SK-N-SH treated with all-trans-retinoic acid at 6 μM for 48 hours (cell line): ENCODE measurements around the gene GNAS-AS1.

Experiments used
- BACH2 ChIP-seq: fragments of 250-450 bp; sonication (Bioruptor Pico); IDR thresholded peaks from 2 replicates; pipeline ENCODE4 v1.9.0; 2021; ENCODE audit warnings: mild to moderate bottlenecking, borderline replicate concordance
- GLIS3 ChIP-seq: fragments of 250-450 bp; sonication (Bioruptor Pico); IDR thresholded peaks from 2 replicates; pipeline ENCODE4 v1.5.0; 2020; ENCODE audit warnings: mild to moderate bottlenecking, moderate library complexity
- ISL1 ChIP-seq: fragments of 250-450 bp; sonication (Bioruptor Pico); IDR thresholded peaks from 2 replicates; pipeline ENCODE4 v2.1.2; 2022; ENCODE audit warnings: mild to moderate bottlenecking, moderate library complexity
- ZFP30 ChIP-seq: fragments of 450-650 bp; formaldehyde crosslinking; IDR thresholded peaks from 2 replicates; pipeline ENCODE4 v1.5.0; 2022; ENCODE audit warnings: mild to moderate bottlenecking, moderate library complexity
- ZNF565 ChIP-seq: fragments of 450-650 bp; formaldehyde crosslinking; conservative IDR thresholded peaks from 2 replicates; pipeline ENCODE4 v1.5.0; 2020; ENCODE audit warnings: low read depth, mild to moderate bottlenecking, moderate library complexity
- TF ChIP-seq, protein P1 (sequence below): fragments of 250-450 bp; sonication (Bioruptor Pico); IDR thresholded peaks from 2 replicates; pipeline ENCODE4 v1.8.0; 2020; ENCODE audit warnings: mild to moderate bottlenecking, moderate library complexity, borderline replicate concordance
- TF ChIP-seq, protein P2 (sequence below): fragments of 250-450 bp; sonication (Bioruptor Pico); IDR thresholded peaks from 2 replicates; pipeline ENCODE4 v1.5.1; 2021; ENCODE audit warnings: mild to moderate bottlenecking, moderate library complexity

GRCh38 chr20:58832457-58832856, 18.2 kb downstream of the GNAS-AS1 start:
- TF ChIP-seq ISL1 (CRISPR knock-in tag) = no peak
- no peak for TF ChIP-seq GLIS3
- no peak for TF ChIP-seq ZFP30
- TF ChIP-seq, protein P1, sequence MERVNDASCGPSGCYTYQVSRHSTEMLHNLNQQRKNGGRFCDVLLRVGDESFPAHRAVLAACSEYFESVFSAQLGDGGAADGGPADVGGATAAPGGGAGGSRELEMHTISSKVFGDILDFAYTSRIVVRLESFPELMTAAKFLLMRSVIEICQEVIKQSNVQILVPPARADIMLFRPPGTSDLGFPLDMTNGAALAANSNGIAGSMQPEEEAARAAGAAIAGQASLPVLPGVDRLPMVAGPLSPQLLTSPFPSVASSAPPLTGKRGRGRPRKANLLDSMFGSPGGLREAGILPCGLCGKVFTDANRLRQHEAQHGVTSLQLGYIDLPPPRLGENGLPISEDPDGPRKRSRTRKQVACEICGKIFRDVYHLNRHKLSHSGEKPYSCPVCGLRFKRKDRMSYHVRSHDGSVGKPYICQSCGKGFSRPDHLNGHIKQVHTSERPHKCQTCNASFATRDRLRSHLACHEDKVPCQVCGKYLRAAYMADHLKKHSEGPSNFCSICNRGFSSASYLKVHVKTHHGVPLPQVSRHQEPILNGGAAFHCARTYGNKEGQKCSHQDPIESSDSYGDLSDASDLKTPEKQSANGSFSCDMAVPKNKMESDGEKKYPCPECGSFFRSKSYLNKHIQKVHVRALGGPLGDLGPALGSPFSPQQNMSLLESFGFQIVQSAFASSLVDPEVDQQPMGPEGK (CRISPR knock-in tag) = no peak
- TF ChIP-seq, protein P2, sequence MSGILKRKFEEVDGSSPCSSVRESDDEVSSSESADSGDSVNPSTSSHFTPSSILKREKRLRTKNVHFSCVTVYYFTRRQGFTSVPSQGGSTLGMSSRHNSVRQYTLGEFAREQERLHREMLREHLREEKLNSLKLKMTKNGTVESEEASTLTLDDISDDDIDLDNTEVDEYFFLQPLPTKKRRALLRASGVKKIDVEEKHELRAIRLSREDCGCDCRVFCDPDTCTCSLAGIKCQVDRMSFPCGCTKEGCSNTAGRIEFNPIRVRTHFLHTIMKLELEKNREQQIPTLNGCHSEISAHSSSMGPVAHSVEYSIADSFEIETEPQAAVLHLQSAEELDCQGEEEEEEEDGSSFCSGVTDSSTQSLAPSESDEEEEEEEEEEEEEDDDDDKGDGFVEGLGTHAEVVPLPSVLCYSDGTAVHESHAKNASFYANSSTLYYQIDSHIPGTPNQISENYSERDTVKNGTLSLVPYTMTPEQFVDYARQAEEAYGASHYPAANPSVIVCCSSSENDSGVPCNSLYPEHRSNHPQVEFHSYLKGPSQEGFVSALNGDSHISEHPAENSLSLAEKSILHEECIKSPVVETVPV (CRISPR knock-in tag) = no peak
- no peak for TF ChIP-seq BACH2 (CRISPR knock-in tag)
- TF ChIP-seq ZNF565 = no peak
